GM19099 (cell line): Measurements from ENCODE around the gene NR2F6.

Experiments used
- POLR2A ChIP-seq: IDR thresholded peaks from 3 replicates; pipeline ENCODE4 v1.6.1; 2011; ENCODE audit warnings: low read depth; ENCODE audit not compliant: insufficient read length; ENCODE audit errors: extremely low read depth

NR2F6 gene

GRCh38 chr19:17235971-17236777, 9.5 kb downstream of the NR2F6 start:
- no peak for TF ChIP-seq POLR2A

DNA sequence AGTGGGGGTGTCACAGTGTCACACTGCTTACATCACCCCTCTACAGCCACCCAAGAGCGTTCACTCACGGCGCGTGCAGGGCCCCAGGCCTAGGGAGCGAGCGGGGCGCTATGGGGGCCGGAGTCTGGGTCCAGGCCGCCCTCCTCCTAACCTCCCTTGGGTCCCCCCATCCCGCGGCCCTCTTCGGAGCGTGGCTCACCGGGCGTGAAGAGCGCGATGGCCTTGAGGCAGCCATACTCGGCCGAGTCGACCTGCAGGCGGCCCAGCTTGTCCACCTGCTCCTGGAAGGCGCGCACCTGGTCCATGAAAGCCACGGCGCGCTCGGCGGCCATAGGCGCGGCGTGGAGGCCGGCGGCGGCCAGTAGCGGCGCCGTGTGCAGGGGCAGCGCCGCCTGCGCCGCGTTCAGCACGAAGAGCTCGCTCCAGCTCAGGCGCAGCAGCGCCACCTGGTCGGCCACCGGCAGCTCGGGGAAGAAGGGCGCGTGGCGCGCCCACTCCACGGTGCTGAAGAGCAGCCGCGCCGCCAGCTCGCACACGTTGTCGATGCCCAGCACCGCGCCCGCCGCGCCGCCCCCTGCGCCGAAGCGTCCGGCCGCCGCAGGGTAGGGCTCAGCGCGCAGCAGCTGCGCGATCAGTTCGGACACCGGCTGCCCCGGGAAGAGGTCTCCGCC, 10.3 kb downstream of the NR2F6 start:
- TF ChIP-seq POLR2A: peak; percentile 21

DNA sequence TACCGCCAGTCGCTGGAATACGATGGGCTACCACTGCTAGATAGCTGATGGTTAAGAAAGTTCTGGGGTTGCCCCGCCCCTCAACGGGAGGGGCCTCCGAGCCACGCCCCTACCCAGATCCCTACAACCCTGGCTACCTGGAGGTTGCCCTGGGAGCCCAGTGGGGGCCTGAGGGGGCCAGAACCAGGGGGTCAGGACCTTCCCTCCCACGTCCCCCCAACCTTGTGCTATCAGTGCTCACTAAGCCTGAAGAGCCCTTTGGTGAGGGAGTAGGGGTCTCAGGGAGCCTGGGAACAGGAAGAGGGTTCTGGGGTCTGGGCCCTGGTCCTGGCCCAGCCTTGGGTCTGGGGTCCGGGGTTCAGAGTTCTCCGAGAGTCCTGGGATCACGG, 10.8 kb downstream of the NR2F6 start:
- TF ChIP-seq POLR2A: peak; percentile 10

- TF ChIP-seq POLR2A: no peak
Measured at GRCh38 chr19:17232258-17232657, 13.5 kb downstream of the NR2F6 start.

DNA sequence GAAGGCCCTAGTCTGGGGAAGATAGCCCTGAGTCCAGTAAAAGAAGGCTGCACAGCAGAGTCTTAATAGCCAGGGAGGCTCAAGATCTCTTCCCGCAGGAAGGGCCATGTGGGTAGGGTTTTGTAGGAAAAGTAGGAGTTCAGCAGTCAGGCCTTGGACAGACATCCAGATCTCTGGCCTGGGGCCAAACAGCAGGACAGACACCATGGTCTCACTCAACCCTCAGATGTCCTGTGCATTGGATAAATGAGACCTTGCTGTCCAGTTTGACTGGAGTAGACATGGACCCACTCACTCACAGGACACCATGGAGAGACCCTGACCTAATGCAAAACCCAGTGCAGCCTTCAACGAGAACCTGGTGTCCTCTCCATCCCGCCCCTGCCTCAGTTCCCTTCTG, 15.8 kb downstream of the NR2F6 start:
- TF ChIP-seq POLR2A: no peak

GRCh38 chr19:17227798-17228367, 17.8 kb downstream of the NR2F6 start:
- TF ChIP-seq POLR2A: no peak

DNA sequence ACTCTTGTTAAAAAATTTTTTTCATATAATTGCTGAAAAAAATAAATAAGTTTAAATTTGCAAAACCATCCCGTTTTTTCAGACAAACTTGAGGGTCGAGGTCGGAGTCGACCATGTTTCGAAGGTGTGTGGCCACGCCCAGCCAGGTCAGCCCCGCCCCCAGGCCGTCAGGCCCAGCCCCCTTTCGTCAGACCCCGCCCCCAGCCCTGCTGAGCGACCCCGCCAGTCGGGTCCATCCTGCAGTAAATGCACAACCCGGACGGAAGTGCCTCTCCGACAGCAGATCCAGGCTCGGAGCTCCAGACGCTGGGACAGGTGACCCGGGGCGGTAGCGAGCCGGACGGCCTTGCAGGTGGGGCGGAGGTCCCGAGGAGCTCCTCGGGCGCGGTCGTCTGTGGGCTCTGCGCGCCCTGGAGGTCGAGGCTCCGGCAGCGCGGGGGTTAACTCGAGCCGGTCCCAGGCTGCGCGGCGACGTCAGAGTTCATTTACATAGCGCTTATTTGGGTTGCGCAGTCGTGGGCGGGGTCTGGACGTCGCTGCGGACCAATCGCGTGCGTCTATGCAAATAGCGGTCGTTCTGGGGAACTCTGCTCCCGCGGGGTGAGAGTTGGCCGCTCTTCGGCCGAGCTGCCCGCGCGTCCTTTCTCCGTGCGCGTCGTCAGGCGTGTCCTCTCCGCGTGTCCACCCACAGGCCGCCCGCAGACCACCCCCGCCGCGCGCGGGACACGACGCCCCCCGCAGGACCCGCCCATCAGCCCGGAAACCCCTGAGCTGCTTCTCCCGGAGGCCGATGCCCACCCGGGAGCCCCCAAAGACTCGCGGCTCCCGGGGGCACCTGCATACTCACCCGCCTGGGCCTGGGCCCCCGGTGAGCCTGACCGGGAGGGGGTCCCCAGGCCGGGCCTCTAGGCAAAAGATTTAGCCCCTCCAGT, 19.5 kb downstream of the NR2F6 start, which contains the start of gene OCEL1:
Gene OCEL1 (plus strand): TSS at position 225 of the 932 bp plus-strand sequence. CDS start 22 bp downstream, at position 247.
- peak; percentile 94 for TF ChIP-seq POLR2A

DNA sequence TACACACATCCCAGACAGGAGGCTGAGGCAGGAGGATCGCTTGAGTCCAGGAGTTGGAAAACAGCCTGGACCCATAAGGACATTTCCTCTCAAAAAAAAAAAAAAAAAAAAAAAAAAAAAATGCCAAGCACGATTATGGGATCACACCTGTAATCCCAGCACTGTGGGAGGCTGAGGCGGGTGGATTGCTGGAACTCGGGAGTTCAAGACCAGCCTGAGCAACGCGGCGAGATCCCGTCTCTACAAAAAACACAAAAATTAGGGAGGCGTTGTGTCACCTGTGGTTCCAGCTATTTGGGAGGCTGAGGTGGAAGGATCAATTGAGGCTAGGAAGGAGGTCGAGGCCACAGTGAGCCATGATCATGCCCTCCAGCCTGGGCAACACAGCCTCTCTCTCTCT, 20.7 kb downstream of the NR2F6 start:
- TF ChIP-seq POLR2A: no peak

DNA sequence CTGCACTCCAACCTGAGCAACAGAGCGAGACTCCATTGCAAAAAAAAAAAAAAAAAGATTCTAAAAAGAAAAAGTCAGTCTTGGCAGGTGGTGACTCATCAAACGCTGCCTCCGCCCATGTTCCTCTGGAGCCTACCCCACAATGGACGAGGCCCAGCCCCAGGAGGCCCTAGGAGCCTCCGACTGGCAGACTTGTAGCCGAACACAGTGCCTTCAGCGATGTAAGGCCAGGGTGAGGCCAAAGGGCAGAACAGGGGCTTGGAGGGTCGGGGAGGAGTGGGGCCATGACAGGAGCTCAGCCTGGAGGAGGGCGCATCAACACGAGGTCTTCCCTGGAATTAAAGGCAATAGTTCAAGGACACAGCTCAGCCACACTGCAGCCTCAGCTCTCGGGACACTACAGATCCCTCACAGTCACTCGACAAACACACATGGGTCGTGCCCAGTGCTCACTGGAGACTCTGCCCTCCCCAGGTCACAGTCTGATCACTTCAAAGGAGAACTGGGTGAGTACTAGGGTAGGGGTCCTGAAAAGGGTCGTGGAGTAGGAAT, 25.4 kb downstream of the NR2F6 start:
- no peak for TF ChIP-seq POLR2A

DNA sequence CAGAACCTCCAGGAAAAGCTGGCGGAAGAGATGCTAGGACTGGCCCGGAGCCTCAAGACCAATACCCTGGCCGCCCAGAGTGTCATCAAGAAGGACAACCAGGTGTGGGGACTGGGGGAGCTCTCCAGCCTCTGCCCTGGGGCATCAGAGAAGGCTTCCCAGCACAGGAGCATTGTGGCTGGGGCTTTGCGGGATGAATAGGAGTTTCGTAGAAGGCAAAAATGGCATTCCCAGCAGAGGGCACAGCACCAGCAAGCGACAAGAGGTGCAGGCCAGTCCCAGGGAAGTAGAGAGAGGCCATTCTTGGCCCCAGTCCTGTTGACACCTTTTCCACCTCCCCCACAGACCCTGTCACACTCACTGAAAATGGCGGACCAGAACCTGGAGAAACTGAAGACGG, 26.4 kb downstream of the NR2F6 start:
- no peak for TF ChIP-seq POLR2A

- TF ChIP-seq POLR2A: no peak
Measured at GRCh38 chr19:17216058-17216670, 29.6 kb downstream of the NR2F6 start.

- peak; percentile 89 for TF ChIP-seq POLR2A
Measured at GRCh38 chr19:17215127-17215971, 30.4 kb downstream of the NR2F6 start, which contains the start of gene USE1. TSS of gene USE1 (plus strand) at chr19:17215357. CDS start at chr19:17215406, 49 bp downstream.

DNA sequence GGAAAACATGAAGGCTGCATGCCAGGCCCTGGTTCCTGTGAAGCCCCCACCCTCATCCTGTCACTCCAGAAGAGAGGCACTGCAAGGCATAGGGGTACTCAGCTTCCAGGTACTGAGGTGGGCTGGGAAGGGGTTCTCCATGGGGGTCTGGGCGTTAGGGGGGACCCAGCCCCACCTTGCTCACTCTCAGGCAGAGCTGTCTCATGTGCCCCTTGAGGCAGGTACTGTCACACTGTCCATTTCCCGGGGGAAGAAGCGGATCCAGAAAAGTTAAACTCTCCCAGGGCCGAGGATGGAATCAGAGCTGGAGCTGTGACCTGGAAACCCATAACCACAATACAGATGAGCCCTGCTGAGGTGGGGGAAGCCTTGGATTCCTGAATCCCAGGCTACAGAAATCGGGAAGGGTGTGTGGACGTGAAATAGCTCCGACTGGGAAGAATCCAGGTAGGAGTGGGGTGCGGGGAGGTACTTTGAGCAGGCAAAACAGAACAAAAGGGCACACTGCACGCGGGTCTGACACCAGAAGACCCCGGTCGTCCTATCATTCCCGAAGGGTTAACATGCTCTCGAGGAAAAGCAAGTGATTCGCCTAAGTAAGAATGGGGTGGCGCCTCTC, 31.1 kb downstream of the NR2F6 start:
- no peak for TF ChIP-seq POLR2A
